Right ventricle myocardium inferior (tissue), 1 donor: Measurements from ENCODE around the gene TNN. TPM values are rescaled to one million over a fixed set of nuclear protein-coding genes. Genes with fewer than 3 reads are reported as not detected.

Experiments used
- ATAC-seq: fragments of 200-7000 bp; cut with Tn5 transposase; one replicate; pipeline ENCODE4 v1.9.1; 2020; ENCODE audit warnings: mild to moderate bottlenecking, moderate library complexity
- DNase-seq: peaks from one replicate; pipeline ENCODE4 v3.0.0; 2021; ENCODE audit errors: missing footprints
- intact Hi-C: fragments of 100-400 bp; cut with DNase I; formaldehyde crosslinking; loops from one replicate; pipeline ENCODE4 v1.11.0; 2022
- total RNA-seq: library from RNA; stranded (reverse); fragmentation: NEBNext Ultra II Directional; extraction: Animal tissue kit (Norgen Biotek cat#: 25700); gene quantifications from one replicate; pipeline ENCODE4 v1.2.1, GENCODE V29; 2021
- donor health status: DM: no; HTN: yes; CAD: no; lungs with severe emphysema.

TNN gene
- total RNA-seq, 1 donor from 2014 or later: 0.08 TPM

- ATAC-seq: no peak
- intact Hi-C loops: no loop called here
- no peak for DNase-seq
Observed at GRCh38 chr1:175062858-175063257, 4.8 kb upstream of the TNN start.

GRCh38 chr1:175070818-175071217 lies 3.2 kb downstream of the TNN start:
- ATAC-seq (no peak), DNase-seq (no peak)
- intact Hi-C loops: no loop called here

DNA sequence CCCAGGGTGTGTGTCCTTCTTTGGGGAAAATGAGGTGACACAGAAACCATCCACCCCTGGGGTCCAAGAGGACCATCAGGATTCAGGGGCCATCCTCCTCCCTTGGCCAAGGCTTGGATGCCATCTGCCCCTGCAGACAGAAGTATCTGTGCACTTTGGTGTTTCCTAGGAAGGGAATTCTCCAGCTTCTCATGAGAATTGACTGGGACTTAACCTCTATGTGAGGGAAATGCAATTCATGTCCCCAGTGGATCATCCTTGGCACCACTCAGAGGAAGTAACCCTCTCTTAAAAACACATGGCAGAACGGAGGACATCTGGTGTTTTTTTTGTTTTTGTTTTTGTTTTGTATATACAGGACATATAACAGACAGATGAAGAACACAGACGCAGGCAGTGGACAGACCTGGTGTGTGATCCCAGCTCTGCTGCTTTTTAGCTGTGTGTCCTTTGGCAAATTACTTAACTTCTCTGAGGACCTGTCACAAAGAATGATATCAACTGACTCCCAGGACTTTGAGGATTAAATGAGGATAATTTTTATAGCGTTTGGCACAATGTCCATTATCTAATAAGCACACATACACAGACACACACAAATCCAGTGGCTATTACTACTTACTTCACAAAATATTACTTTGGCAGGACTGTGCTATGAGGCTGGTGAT lies 3.8 kb downstream of the TNN start:
- peak; percentile 28 for ATAC-seq

DNA sequence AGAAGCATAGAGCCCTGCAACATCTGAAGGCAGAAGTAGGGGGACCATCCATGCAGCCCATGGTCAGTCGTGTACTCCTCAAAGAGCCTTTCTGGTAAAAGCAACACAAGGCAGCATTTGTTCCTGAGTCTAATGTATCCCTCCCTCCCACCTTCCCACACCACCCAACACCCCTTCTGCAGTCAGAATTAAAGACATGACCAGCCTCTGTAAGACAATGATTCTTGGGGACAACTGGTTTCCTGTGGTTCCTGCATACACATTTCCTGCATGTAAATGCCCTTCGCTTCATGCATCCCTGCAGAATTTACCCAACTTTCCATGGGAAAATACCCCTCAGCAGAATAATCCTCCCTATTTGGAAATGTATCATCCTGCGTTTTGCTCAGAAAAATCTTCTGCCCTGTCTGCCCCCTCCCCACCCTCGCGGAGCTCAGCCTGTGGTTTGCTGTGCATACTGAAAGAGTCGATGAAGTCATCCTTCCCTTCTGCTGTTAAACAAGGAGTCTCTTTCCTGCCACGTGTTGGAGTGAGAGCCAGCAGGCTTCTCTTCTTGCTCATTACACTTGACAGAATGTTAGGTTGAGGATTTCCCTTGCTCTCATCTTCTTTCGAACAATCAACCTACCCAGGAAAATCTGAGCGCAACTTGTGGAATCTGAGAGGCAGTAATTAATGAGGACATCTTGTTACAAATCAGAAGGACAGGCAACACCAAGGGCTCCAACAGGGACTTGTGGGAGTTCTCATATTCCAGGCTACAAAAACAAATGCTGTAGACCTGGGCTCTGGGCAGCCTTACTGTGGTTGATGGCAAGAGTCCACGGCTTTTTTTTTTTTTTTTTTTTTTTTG lies 4.7 kb downstream of the TNN start:
- intact Hi-C loops: no loop called here
- DNase-seq: no peak
- ATAC-seq: peak; percentile 78

More for the DNA sequence above, 3.8 kb downstream of the TNN start:
- intact Hi-C loops: no loop called here
- no peak for DNase-seq

DNA sequence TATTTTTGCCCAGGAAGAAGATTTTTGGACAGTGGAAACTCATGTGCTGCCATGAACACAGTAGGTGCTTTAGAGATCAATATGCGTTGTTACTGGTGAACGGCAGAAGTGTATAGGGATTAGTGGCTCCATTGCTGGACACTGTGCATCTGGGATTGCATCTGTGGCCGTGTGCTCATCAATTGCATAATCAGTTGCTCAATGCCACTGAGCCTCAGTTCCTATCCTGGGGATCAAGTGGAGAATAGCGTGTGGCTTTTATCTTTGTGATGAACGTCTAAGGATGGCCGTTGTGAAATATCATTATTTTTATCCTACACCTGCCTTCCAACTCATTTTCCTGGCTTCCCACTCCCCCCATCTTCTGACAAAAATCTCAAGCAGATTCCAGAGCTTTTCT lies 5.4 kb downstream of the TNN start:
- DNase-seq: no peak
- intact Hi-C loops: no loop called here
- peak; percentile 77 for ATAC-seq

DNA sequence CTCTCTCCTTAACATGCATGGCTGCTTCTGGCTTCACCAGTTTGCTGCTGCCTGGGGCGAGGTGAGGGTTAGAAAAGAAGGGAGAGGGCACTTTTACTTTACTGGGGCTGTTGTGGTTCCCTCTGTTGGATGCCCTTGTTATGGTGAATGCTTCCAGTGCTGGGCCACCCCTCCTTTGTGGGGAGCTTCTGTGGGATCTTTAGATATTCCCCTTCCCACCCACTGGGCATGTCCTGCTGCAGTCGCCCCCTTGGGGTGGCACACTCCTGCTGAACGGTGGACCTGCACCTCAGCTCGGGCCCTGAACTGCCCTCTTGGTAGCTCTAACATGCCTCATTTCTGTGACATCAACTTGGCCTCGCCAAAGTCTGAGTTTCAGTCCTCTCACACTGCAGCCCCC lies 6.0 kb downstream of the TNN start:
- ATAC-seq (no peak), DNase-seq (no peak)
- intact Hi-C loops: no loop called here

DNA sequence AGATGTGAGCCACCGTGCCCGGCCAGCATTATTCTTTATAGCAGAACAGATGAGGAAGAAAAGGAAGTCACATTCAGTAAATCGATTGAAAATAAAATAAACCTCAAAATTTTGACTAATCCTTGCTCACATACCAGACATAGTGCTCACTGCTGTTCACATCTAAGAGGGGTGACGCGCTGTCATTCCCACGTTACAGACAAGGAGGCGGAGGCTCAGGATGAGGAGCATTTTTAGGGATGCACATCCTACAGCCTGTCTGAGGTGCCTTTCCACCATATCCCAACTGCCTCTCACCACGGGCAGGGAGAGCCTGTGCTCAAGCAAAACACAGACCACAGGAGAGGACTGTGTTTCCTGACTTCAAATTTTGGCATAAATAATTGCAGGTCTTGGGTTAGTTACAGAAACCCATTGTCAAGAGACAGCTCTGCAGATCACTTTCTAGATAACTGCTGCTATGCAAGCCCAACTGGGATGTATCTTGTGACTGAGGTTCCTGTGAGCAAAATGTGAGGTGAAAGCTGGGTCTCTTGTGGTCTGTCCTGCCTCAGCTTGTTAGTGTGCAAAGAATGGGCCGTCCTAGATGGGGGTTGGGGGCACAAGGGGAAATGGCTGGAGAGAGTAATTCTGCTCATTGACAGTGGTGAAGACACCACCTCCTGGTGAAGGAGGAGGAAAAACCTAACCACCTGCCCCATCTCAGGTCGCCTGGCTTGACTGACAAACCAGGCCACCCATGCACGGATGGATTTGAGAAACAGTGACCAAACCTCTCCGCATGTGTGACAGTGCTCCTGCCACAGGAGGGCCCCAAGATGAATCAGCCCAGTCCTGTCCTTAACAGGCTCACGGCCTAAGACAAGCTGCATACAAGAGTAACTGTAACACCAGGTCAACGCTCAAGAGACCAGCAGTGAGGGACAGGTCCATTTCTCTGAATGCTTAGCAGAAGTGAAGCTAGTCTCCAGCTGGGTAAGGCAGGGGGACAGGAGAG lies 8.2 kb downstream of the TNN start:
- DNase-seq: no peak
- intact Hi-C loops: no loop called here
- no peak for ATAC-seq

- DNase-seq: no peak
- intact Hi-C loops: no loop called here
- no peak for ATAC-seq
Observed at GRCh38 chr1:175077356-175078030, 9.9 kb downstream of the TNN start.

DNA sequence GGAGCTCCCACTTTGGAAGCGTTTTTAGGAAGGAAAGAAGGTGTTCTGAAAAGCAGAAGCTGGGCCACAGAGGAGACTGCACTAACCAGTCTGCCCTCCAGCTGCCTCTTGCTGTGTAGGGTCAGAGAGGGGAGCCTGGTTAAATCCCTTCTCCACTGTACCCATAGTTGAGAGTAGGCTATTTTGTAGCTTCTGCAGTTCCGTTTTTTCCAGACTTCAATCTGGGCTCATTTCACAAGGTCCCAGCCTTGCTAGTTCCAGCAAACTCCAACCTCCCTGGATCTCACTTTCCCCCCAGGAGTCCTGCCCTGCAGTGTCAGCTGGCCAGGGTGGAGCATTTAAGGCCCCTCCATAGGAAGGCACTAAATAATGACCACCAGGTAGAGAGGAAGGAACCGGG lies 11.0 kb downstream of the TNN start:
- no peak for ATAC-seq
- intact Hi-C loops: no loop called here
- DNase-seq: no peak

DNA sequence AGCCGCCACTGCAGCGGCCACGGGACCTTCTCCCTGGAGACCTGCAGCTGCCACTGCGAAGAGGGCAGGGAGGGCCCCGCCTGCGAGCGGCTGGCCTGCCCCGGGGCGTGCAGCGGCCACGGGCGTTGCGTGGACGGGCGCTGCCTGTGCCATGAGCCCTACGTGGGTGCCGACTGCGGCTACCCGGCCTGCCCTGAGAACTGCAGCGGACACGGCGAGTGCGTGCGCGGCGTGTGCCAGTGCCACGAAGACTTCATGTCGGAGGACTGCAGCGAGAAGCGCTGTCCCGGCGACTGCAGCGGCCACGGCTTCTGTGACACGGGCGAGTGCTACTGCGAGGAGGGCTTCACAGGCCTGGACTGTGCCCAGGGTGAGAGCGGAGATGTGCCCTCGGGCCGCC lies 11.7 kb downstream of the TNN start:
- intact Hi-C loops: no loop called here
- ATAC-seq: no peak
- no peak for DNase-seq

DNA sequence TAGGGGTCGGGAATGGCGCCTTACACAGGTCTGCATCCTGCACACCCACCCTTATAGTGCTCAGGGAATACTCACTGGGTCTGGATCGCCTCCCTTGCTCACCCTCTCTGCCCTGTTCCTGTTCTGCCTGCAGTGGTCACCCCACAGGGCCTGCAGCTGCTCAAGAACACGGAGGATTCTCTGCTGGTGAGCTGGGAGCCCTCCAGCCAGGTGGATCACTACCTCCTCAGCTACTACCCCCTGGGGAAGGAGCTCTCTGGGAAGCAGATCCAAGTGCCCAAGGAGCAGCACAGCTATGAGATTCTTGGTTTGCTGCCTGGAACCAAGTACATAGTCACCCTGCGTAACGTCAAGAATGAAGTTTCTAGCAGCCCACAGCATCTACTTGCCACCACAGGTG lies 12.4 kb downstream of the TNN start:
- DNase-seq (no peak), ATAC-seq (no peak)
- intact Hi-C loops: no loop called here

GRCh38 chr1:175081983-175082382 lies 14.3 kb downstream of the TNN start:
- DNase-seq (no peak), ATAC-seq (no peak)
- intact Hi-C loops: no loop called here

GRCh38 chr1:175088525-175088951 lies 20.9 kb downstream of the TNN start:
- intact Hi-C loops: no loop called here
- ATAC-seq: peak; percentile 41

DNA sequence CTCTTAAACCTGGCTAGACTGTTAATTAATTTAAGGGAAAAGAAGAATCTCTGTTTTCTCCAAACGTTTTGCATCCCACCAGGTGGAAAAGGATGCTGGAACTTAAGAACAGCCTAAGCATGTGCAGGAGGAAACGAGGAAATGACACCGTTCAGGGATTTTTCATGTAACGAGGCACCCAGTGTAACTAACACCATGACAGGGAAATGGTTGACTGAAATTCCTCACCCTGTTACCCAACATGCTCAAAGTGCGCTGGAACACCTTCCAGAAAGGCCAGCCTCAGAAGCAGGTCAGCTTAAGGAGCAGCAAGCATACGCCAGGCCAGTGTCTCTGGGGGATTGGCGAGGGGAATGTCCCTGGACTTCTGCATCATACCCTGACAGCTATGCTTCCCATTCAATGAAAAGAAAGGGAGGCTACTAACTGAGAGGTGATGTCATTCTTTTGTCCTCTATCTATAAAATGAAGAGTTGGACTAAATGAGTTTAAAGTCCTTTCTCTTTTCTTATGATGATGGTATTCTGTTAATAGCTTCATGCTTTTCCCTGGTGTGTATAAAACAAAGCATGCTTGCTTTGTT lies 21.6 kb downstream of the TNN start:
- ATAC-seq (peak; percentile 47), DNase-seq (no peak)
- intact Hi-C loops: no loop called here

More at GRCh38 chr1:175088525-175088951, 20.9 kb downstream of the TNN start:
- no peak for DNase-seq

- intact Hi-C loops: no loop called here
Observed at GRCh38 chr1:175090780-175091179, 23.1 kb downstream of the TNN start.

DNA sequence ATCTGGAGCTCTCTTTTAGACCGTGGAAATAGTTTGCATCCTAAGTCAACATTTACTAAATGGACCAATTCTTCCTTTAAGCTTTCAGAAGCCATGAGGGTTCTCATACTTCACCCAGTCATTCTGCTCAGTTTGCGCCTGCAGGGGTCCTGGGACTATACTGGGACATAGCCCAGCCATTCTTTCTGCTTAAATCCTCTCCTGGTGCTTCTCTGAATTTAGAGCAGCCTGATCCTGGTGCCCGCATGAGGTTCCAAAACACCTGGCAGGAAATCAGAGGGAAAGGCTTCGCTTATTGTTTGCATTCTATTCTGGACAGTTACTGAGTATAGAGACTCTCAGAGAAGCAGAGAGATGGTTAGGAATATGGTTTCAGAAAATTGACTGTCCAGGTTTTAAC lies 27.0 kb downstream of the TNN start:
- ATAC-seq (no peak), DNase-seq (no peak)
- intact Hi-C loops: no loop called here

More at GRCh38 chr1:175090780-175091179, 23.1 kb downstream of the TNN start:
- no peak for DNase-seq
- ATAC-seq: peak; percentile 88

GRCh38 chr1:175095069-175095468 lies 27.4 kb downstream of the TNN start:
- DNase-seq (no peak), ATAC-seq (no peak)
- intact Hi-C loops: no loop called here

DNA sequence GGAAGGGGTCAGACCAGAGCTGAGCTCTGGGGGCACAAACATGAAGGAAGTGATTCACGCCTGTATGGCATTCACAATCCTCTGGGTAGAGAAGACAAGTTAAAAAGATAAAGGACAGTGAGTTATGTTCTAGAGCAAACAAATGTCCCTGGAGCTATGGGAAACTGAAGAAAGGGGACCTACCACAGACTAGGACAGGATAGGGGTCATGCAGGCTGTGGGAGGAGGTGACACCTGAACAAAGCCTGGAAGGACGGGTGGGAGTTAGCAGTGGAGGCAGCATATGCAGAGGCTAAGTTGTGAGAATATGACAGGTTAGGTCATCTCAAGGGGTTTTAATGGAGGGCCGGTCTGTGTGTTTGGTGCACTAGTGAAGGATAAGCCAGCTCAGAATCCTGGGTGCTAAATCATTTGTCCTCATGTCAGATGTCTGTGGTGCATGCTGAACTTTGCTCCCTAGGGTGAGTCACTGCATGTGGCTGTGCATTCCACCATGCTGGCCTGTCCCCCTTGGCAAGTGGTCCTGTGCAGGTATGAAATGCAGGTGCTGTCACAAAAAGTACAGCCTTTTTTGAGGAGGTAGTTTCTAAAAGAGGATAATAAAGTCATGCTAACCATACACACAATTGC lies 28.5 kb downstream of the TNN start:
- DNase-seq (no peak), ATAC-seq (no peak)
- intact Hi-C loops: no loop called here
